A549 (cell line): ENCODE results near the gene TBC1D22A.

Experiments
- CHD2 ChIP-seq: fragments of 150-350 bp; IDR thresholded peaks from 2 replicates; pipeline ENCODE4 v1.6.1; 2014; ENCODE audit warnings: low read length; ENCODE audit not compliant: partially characterized antibody
- CTCF ChIP-seq: fragments of >200 bp; sonication (Bioruptor Twin); formaldehyde crosslinking; IDR thresholded peaks from 3 replicates; pipeline ENCODE4 v1.5.1; 2016
- ESRRA ChIP-seq: fragments of 150-350 bp; IDR thresholded peaks from 2 replicates; pipeline ENCODE4 v1.6.1; 2014; ENCODE audit warnings: mild to moderate bottlenecking, low read length, borderline replicate concordance
- MAFK ChIP-seq: fragments of 450-650 bp; IDR thresholded peaks from 2 replicates; pipeline ENCODE4 v1.6.1; 2014; ENCODE audit not compliant: partially characterized antibody
- MAX ChIP-seq: IDR thresholded peaks from 2 replicates; pipeline ENCODE4 v1.6.1; 2012
- NR3C1 ChIP-seq: fragments of >200 bp; sonication (Bioruptor Twin); formaldehyde crosslinking; IDR thresholded peaks from 3 replicates; pipeline ENCODE4 v1.6.1; 2017
- POLR2AphosphoS2 ChIP-seq: conservative IDR thresholded peaks from 2 replicates; pipeline ENCODE4 v1.6.1; 2012; ENCODE audit warnings: low read length, improper control_type of control experiment, inconsistent platforms

- no peak for TF ChIP-seq POLR2AphosphoS2
- no peak for TF ChIP-seq CHD2
- no peak for TF ChIP-seq CTCF
- no peak for TF ChIP-seq ESRRA
- no peak for TF ChIP-seq MAX
- no peak for TF ChIP-seq NR3C1
- TF ChIP-seq MAFK: no peak
Measured at GRCh38 chr22:47030881-47031627, 268.6 kb downstream of the TBC1D22A start.
